ENCODE data around the gene RHD. TPM values are rescaled to one million over a fixed set of nuclear protein-coding genes. Genes with fewer than 3 reads are reported as not detected.
A peak's percentile ranks its signal among the peaks of the same experiment; 100 is the strongest.

Gene RHD
- total and polyA plus RNA-seq, 10 of the 15 experiments (the other 5 are each of a cell fraction or from before 2014, with no cell fraction given), result 0.02 to 0.34 (median 0.18) TPM; not detected in 6

DNA sequence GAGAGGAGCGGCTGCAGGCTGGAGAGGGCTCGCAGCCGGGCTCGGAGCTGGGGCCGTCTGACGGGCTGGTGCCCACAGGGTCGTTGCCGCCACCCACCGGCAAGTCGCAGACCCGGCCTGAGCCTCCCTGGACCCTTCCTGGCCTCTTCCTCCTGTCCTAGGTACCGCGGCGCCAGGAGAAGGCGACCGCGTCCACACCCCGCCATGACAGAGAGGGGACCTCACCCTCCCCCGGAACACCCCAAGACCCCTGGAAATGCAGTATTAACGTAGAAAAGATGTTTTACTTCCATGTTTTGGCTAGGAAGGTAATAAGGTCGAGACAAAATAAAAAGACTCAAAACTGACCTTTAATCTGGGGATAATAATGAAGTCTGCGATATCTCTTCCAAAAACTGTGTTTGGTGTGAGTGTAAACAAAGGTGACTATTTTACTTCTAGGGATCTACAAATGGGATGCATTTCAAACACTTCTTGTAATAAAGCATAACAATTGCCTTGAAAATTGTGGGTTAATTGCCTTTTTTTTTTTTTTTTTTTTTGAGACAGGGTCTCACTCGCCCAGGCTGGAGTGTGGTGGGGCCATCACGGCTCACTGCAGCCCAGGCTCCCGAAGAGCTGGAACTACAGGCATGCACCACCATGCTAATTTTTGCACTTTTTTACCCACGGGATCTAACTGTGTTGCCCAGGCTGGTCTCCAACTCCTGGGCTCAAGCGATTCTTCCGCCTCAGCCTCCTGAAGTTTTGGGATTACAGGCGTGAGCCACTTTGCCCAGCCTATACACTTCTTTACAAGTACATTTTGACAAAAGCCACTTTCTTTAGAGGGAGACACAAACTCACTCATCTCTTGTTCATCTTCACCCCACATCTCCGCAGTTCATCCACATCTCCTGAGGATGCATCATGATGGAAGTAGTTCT lies 24.2 kb upstream of the RHD start:
- Histone ChIP-seq H3K4me2 (ENCODE audit: control insufficient read depth, insufficient read depth) (peak overlapping the region; percentile 78), H3K79me2 (ENCODE audit: control insufficient read depth, insufficient read depth, low read length) (peaks cover 41% of the 10 kb centered on the region), H3K9ac (ENCODE audit: control insufficient read depth, insufficient read depth, low read length) (peak overlapping the region; percentile 69), H3K4me1 (ENCODE audit: control insufficient read depth, insufficient read depth, low read length) (peaks cover 9% of the 10 kb centered on the region), H4K20me1 (ENCODE audit: control insufficient read depth, insufficient read depth) (peaks cover 3% of the 10 kb centered on the region), H2AFZ (ENCODE audit: control insufficient read depth, low read depth, low read length) (peak overlapping the region; percentile 85), H3K27me3 (replicated peaks in 1 of 2; ENCODE audit: control insufficient read depth in 2 of 2, insufficient read depth in 2 of 2, low read length in 1 of 2) (no peaks in the 10 kb centered on the region), H3K27ac (ENCODE audit: control insufficient read depth, insufficient read depth) (peak overlapping the region; percentile 97), H3K9me3 (replicated peaks; ENCODE audit: control insufficient read depth, insufficient read depth, low read length) (no peaks in the 10 kb centered on the region), H3K4me3 (peak overlapping the region; percentile 86), H3K36me3 (ENCODE audit: control insufficient read depth in 2 of 2, insufficient read depth in 2 of 2, low read length in 1 of 2) (peaks cover 0 to 19% of the 10 kb centered on the region in 2 experiments; a peak in 2 of 4 replicates)
- POLR2A ChIA-PET, result interaction anchor here (0.6 to 2.3 kb wide), 4 partner anchors 16 to 306 kb away, joined by 3 to 17 read pairs (median 4); partner anchors contain the start of gene SYF2
- in situ Hi-C loops (cut with MboI), result loop anchor here (25.0 kb wide), 1 partner anchor 1461 kb away; the partner anchor contains the start of genes LYPLA2 and PITHD1
- 17% methylated on average over 27 of the region's 30 CpGs for WGBS (ENCODE audit: insufficient coverage, insufficient replicate concordance, low lambda C conversion rate, missing lambda C conversion rate)
- SMC1A ChIA-PET (ENCODE audit: uncharacterized antibody, unreplicated experiment), result interaction anchor here (1.0 to 1.1 kb wide), 2 partner anchors 8 to 16 kb away, joined by 4 read pairs; partner anchors contain the start of gene SYF2
- RAD21 ChIA-PET (ENCODE audit: unreplicated experiment), result interaction anchor here (0.7 kb wide), 1 partner anchor 35 kb away, joined by 3 read pairs; no protein-coding TSS in a partner anchor
- FAIRE-seq, result no peak
- intact Hi-C loops (cut with micrococcal nuclease; ENCODE audit: unreplicated experiment), result loop anchor here (5.0 to 10.0 kb wide), 2 partner anchors 89 to 557 kb away; partner anchors contain the start of genes SELENON and TMEM50A
- no peak for DNase-seq (ENCODE audit: low read depth, low spot score)
- TF ChIP-seq TCF12 (IDR thresholded peaks at IDR 0.05; ENCODE audit: low read depth, low read length) (no peak), EED (IDR thresholded peaks at IDR 0.05; ENCODE audit: low read depth) (0 out of 2 replicates have a peak, but pooled peaks have one; percentile 15), RAD21 (IDR thresholded peaks at IDR 0.05; ENCODE audit: insufficient read depth, low read depth, low read length) (0 out of 2 replicates have a peak, but pooled peaks have one; percentile 21), YY1 (IDR thresholded peaks at IDR 0.05; ENCODE audit: low read depth, low read length) (0 out of 2 replicates have a peak, but pooled peaks have one; percentile 8), ZZZ3 (IDR thresholded peaks at IDR 0.05; ENCODE audit: control insufficient read depth, insufficient read length, low read depth) (no peak), LARP7 (IDR thresholded peaks at IDR 0.05) (peak; percentile 57), PAX5 (IDR thresholded peaks at IDR 0.05; ENCODE audit: borderline replicate concordance, low read depth, low read length) (0 out of 2 replicates have a peak, but pooled peaks have one; percentile 1), CTCF (IDR thresholded peaks at IDR 0.05 in 2 of 3, conservative IDR thresholded peaks at IDR 0.05 in 1 of 3; ENCODE audit: control insufficient read depth in 2 of 3, extremely low read depth in 1 of 3, insufficient read depth in 1 of 3, low read depth in 3 of 3, low read length in 3 of 3) (peak in 1 of 3 experiments; percentile 16; a peak in 1 of 6 replicates)
- TSS peak; percentile 82 for BruUV-seq (replicated peaks)
- peak; percentile 78 for ATAC-seq
- CTCF ChIA-PET, result interaction anchor here (1.1 kb wide), 1 partner anchor 10 kb away, joined by 5 read pairs; no protein-coding TSS in a partner anchor
